HL-60 (cell line): ENCODE data around the gene MOB3B.

Experiments
- DNase-seq, 2 experiments: peaks; one replicate each; pipeline ENCODE4 v3.0.0-alpha.2; 2010 to 2020; ENCODE audit warnings: low read depth in 1 of 2, low spot score in 1 of 2
- H3K27ac ChIP-seq: fragments of 250-450 bp; sonication (Bioruptor Pico); replicated peaks from 2 replicates; pipeline ENCODE4 v1.5.1; 2020; ENCODE audit warnings: mild to moderate bottlenecking, moderate library complexity
- H3K27me3 ChIP-seq: fragments of 250-450 bp; sonication (Bioruptor Pico); 2 replicates; pipeline ENCODE4 v1.5.1; 2021; ENCODE audit warnings: mild to moderate bottlenecking, moderate library complexity; ENCODE audit not compliant: insufficient read depth, poor library complexity, severe bottlenecking
- H3K4me3 ChIP-seq: replicated peaks from 2 replicates; pipeline ENCODE4 v1.5.1; 2011; ENCODE audit warnings: mild to moderate bottlenecking, control low read depth, low read length; ENCODE audit not compliant: insufficient read depth
- GABPA ChIP-seq: IDR thresholded peaks from 2 replicates; pipeline ENCODE4 v1.6.1; 2012; ENCODE audit warnings: low read depth
- POLR2AphosphoS5 ChIP-seq: IDR thresholded peaks from 2 replicates; pipeline ENCODE4 v1.6.1; 2012; ENCODE audit warnings: low read depth
- SPI1 ChIP-seq: IDR thresholded peaks from 2 replicates; pipeline ENCODE4 v1.6.1; 2012; ENCODE audit warnings: low read depth, mild to moderate bottlenecking, borderline replicate concordance
- TF ChIP-seq, protein P1 (sequence below): IDR thresholded peaks from one replicate; pipeline ENCODE4 v1.5.1; 2011; ENCODE audit warnings: low read length, control low read depth, inconsistent platforms; ENCODE audit not compliant: insufficient read depth
- TF ChIP-seq, protein P2 (sequence below): IDR thresholded peaks from 2 replicates; pipeline ENCODE4 v1.6.1; 2012; ENCODE audit warnings: low read depth; ENCODE audit not compliant: insufficient replicate concordance

The MOB3B gene

DNA sequence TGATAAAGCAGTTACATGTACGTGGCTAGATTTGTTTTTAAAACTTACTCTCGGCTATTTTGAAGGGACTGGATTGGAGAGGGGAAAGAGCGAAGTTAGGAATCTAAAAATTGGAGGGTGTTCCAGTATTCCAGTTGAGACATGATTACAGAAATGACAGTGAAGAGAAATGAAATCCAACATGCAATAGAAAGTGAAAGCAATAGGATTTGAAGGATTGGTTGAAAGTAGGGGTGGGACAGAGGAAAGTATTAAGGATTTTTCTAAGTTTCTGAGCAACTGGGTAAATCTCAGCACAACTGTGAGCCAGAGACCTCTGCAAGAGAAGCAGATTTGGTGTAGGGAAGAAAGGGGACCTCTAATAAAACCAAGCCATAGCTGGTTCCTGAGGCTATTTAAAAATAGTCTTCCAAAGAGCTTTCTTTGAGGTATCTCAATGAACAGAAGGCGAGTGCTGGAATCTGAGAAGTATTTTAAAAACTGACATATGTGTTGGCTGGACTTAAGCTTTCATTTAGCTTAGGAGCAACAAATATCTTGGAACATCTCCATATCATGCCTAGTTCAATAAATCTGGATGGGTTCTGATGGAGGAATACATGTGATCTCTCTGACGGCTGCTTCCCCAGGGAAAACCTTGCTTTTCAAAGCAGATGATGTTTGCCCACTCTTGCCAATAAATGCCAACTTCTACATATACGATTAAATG is 115.9 kb downstream of the MOB3B start:
- no peak overlapping the region for H3K27ac ChIP-seq
- H3K4me3 ChIP-seq: no peak overlapping the region
- no peak for DNase-seq
- no peaks in the 10 kb centered on the region for H3K27me3 ChIP-seq
- no peak for TF ChIP-seq POLR2AphosphoS5
- TF ChIP-seq, protein P1, sequence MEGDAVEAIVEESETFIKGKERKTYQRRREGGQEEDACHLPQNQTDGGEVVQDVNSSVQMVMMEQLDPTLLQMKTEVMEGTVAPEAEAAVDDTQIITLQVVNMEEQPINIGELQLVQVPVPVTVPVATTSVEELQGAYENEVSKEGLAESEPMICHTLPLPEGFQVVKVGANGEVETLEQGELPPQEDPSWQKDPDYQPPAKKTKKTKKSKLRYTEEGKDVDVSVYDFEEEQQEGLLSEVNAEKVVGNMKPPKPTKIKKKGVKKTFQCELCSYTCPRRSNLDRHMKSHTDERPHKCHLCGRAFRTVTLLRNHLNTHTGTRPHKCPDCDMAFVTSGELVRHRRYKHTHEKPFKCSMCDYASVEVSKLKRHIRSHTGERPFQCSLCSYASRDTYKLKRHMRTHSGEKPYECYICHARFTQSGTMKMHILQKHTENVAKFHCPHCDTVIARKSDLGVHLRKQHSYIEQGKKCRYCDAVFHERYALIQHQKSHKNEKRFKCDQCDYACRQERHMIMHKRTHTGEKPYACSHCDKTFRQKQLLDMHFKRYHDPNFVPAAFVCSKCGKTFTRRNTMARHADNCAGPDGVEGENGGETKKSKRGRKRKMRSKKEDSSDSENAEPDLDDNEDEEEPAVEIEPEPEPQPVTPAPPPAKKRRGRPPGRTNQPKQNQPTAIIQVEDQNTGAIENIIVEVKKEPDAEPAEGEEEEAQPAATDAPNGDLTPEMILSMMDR: no peak
- TF ChIP-seq, protein P2, sequence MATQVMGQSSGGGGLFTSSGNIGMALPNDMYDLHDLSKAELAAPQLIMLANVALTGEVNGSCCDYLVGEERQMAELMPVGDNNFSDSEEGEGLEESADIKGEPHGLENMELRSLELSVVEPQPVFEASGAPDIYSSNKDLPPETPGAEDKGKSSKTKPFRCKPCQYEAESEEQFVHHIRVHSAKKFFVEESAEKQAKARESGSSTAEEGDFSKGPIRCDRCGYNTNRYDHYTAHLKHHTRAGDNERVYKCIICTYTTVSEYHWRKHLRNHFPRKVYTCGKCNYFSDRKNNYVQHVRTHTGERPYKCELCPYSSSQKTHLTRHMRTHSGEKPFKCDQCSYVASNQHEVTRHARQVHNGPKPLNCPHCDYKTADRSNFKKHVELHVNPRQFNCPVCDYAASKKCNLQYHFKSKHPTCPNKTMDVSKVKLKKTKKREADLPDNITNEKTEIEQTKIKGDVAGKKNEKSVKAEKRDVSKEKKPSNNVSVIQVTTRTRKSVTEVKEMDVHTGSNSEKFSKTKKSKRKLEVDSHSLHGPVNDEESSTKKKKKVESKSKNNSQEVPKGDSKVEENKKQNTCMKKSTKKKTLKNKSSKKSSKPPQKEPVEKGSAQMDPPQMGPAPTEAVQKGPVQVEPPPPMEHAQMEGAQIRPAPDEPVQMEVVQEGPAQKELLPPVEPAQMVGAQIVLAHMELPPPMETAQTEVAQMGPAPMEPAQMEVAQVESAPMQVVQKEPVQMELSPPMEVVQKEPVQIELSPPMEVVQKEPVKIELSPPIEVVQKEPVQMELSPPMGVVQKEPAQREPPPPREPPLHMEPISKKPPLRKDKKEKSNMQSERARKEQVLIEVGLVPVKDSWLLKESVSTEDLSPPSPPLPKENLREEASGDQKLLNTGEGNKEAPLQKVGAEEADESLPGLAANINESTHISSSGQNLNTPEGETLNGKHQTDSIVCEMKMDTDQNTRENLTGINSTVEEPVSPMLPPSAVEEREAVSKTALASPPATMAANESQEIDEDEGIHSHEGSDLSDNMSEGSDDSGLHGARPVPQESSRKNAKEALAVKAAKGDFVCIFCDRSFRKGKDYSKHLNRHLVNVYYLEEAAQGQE: no peak
- TF ChIP-seq GABPA: no peak
- no peak for TF ChIP-seq SPI1

GRCh38 chr9:27412963-27413362 is 116.7 kb downstream of the MOB3B start:
- no peak for TF ChIP-seq SPI1
- no peak for TF ChIP-seq POLR2AphosphoS5
- TF ChIP-seq, protein P1: no peak
- TF ChIP-seq GABPA: no peak
- TF ChIP-seq, protein P2: no peak
- DNase-seq: no peak
- H3K27ac ChIP-seq: no peak overlapping the region
- H3K4me3 ChIP-seq: no peak overlapping the region
- H3K27me3 ChIP-seq: no peaks in the 10 kb centered on the region

GRCh38 chr9:27412081-27412480 is 117.5 kb downstream of the MOB3B start:
- TF ChIP-seq GABPA (no peak), POLR2AphosphoS5 (no peak), SPI1 (no peak)
- TF ChIP-seq, protein P2: no peak
- TF ChIP-seq, protein P1: no peak
- Histone ChIP-seq H3K27ac (no peak overlapping the region), H3K4me3 (no peak overlapping the region), H3K27me3 (no peaks in the 10 kb centered on the region)
- DNase-seq: no peak
